HG02588 (cell line): ENCODE measurements around the gene FDX1.
"Not testable (repeated sequence)": the region's sequence is repeated elsewhere in the genome, so short reads cannot be mapped to it uniquely, and the experiment has no call there.

Experiments
- ATAC-seq: cut with Tn5 transposase; IDR thresholded peaks from one replicate; pipeline ENCODE4 v1.9.1; 2021; ENCODE audit warnings: mild to moderate bottlenecking, moderate library complexity; ENCODE audit not compliant: unreplicated experiment

The FDX1 gene

GRCh38 chr11:110429731-110430266 is at the start of gene FDX1:
Gene FDX1 (plus strand): TSS chr11:110429948. CDS start chr11:110430121, 173 bp downstream.
- peak; percentile 88 for ATAC-seq

DNA sequence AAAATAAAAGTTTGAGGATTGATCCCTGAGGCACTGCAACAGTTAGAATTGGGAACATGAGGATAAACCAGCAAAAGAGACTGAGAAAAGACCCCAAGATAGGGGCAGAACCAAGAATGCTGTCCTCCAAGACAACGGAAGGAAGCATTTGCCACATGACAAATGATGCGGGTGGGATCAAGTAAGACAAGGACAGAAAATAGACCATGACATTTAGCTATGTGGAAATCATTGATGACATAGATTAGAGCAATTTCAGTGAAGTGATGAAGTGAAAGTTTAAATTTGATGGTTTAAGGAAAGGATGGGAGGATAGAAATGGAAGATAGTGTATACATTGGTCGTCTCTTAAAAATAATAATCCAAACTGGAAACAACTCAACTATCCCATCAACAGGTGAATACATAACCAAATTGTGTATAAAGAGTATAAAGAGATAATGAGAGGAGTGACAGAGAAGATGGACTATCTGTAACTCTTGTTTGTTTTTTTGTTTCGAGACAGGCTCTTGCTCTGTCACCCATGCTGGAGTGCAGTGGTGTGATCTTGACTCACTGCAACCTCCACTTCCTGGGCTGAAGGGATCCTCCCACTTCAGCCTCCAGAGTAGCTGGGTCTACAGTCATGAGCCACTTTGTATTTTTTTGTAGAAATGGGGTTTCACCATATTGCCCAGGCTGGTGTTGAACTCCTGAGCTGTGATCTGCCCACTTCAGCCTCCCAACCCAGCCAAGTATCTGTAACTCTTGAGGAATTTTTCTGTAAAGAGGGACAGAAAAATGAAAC is 48.7 kb upstream of the FDX1 start:
- ATAC-seq = no peak

GRCh38 chr11:110388231-110388630 is 41.5 kb upstream of the FDX1 start:
- ATAC-seq = not testable (repeated sequence)

DNA sequence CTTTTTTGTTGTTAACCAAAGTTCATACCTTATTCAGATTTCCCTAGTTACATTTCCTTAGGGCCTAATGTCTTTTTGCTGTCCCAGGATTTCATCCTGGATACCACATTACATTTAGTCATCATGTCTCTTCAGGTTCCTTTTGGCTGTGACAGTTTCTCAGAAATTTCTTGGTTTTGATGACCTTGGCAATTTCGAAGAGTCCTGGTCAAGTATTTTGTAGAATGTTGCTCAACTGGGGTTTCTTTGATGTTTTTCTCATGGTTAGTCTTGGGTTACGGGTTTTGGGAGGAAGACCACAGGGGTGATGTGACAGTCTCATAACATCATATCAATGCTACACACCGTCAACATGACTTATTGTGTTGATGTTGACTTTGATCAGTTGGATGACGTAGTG is 39.8 kb upstream of the FDX1 start:
- no peak for ATAC-seq

DNA sequence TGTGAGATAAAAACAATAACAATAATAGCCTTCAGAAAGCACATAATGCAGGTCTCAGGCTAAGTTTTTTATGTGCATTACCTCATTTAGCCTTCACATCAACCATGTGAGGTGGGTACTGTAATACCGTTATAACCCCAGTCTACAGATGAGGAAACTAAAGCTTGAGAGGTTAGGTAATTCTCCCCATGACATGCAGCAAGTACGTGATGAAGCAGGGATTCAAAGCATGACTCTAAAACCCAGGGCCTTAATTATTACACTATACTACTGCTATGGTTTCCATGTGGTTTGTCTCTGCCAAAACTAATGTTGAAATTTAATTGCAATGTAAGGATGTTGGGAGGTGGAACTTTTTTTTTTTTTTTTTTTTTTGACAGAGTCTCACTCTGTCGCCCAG is 37.7 kb upstream of the FDX1 start:
- no peak for ATAC-seq

DNA sequence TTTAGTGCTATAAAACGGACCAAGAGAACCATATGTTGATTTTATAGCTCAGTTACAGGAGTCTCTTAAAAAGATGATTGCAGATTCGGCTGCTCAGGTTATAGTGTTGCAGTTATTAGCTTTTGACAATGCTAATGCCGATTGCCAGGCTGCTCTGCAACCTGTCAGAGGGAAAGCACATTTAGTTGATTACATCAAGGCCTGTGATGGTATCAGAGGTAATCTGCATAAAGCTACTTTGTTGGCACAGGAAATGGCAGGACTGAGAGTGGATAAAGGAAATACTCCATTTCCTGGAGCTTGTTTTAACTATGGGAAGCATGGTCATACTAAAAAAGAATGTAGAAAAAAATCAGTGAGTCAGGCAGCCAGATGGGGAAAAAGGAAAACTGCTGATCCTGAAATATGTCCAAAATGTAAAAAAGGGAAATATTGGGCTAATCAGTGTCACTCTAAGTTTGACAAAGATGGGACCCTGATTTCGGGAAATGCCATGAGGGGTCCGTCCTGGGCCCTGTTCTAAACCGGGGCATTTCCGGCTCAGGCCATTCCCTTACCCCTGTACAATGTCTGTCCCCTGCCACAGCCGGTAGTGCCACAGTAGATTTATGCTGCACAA is 32.0 kb upstream of the FDX1 start:
- not testable (repeated sequence) for ATAC-seq

DNA sequence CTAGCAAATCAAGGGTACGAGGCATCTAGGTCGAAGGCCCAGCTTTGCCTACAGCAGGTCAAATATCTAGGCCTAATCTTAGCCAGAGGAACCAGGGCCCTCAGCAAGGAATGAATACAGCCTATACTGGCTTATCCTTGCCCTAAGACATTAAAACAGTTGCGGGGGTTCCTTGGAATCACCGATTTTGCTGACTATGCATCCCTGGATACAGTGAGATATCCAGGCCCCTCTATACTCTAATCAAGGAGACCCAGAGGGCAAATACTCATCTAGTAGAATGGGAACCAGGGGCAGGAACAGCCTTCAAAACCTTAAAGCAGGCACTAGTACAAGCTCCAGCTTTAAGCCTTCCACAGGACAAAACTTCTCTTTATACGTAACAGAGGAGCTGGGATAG is 26.2 kb upstream of the FDX1 start:
- not testable (repeated sequence) for ATAC-seq

- not testable (repeated sequence) for ATAC-seq
Observed at GRCh38 chr11:110405636-110406035, 24.1 kb upstream of the FDX1 start.

- ATAC-seq = no peak
Observed at GRCh38 chr11:110407315-110407714, 22.4 kb upstream of the FDX1 start.

DNA sequence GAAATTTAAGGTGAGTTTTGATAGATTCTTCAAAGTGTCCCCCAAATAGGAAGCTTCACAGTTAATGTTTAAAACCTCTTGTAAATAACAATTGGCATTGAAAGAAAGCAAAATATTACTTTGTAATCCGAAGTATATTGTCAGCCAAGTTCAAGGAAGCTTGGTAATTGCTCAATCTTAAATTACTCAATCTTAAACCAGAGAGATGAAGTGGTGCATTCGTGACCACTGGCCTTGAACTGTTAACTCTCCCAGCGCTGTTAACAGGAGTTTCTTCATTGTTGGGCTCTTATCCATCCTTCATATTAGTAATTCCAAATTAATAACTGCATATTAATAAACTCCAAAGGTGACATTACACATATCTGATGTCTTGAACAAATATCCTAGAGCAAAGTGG is 20.6 kb upstream of the FDX1 start:
- ATAC-seq = no peak

DNA sequence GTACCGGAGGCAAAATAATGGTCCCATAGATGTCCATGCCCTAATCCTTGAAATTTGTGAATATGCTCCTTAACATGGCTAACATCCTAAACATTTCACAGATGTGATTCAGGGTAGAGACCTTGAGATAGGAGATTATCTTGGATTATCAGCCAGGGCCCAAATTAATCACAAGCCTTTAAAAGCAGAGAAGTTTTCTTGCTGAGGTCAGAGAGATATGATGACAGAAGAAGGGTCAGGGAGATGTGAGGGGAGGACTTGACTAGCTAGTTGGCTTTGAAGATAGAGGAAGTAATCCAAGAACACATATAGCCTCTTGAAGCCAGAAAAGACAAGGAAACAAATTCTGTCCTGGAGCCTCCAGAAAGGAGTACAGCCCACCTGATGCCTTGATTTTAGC is 19.1 kb upstream of the FDX1 start:
- ATAC-seq = no peak

DNA sequence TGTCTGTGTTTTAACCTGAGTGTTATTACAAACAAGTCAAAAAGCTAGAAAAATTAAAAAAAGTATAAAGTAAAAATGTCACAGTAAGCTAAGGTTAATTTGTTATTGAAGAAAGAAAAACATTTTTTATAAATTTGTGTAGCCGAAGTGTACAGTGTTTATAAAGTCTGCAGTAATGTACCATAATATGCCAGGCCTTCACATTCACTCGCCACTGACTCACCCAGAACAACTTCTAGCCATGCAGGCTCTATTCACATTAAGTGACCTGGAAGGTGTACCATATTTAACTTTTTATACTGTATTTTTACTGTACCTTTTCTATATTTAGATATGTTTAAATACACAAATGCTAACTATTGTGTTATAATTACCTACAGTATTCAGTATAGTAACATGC is 14.7 kb upstream of the FDX1 start:
- ATAC-seq = no peak

GRCh38 chr11:110421658-110422057 is 8.1 kb upstream of the FDX1 start:
- not testable (repeated sequence) for ATAC-seq

DNA sequence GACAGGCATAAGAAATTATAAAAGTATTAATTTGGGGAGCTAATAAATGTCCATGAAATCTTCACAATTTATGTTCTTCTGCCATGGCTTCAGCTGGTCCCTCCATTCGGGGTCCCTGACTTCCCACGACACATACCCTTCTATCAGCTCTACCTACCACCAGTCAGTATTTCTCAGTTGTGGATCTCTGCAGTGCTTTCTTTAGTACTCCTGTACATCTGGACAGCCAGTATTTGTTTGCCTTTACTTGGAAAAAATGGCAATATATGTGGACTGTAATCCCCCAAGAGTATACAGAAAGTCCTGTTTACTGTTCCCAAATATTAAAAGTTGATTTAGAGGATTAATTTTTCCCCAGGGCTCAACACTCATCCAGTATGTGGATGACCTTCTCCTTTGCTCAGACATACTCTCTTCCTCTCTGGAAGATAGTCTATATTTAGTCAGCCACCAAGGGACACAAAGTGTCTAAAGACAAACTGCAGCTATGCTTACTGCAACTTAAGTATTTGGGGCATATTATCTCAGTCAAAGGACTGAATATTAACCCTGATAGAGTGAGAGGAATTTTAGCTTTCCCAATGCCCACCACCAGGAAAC is 7.3 kb upstream of the FDX1 start:
- ATAC-seq = no peak

DNA sequence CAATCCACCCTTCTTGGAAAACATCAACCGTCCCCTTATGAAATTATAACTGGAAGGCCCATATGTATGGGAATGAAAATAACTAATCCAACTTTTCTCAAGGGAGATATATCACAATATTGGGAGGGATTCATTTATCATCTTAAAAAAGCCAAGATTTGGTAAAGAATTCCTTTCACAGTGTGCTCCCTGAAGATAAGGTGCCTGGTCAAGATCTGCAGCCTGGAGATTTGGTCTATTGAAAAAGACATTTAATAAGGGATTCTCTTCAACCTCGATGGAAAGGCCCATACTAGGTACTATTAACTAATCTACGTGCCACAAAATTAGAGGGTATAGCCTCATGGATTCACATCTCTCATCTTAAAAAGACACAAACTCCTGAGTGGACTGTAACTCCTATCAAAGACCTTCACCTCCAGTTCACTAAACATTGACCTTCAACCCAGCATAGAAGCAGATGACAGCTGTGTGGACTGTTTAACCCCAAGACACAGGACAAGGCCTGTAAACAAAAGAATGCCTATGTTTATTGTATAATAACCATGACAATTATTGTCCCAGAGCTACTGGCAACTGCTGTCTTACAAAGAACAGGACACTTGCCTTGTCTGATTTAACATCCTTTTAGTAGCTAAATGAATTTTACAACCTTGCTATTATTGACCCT is 4.8 kb upstream of the FDX1 start:
- no peak for ATAC-seq

DNA sequence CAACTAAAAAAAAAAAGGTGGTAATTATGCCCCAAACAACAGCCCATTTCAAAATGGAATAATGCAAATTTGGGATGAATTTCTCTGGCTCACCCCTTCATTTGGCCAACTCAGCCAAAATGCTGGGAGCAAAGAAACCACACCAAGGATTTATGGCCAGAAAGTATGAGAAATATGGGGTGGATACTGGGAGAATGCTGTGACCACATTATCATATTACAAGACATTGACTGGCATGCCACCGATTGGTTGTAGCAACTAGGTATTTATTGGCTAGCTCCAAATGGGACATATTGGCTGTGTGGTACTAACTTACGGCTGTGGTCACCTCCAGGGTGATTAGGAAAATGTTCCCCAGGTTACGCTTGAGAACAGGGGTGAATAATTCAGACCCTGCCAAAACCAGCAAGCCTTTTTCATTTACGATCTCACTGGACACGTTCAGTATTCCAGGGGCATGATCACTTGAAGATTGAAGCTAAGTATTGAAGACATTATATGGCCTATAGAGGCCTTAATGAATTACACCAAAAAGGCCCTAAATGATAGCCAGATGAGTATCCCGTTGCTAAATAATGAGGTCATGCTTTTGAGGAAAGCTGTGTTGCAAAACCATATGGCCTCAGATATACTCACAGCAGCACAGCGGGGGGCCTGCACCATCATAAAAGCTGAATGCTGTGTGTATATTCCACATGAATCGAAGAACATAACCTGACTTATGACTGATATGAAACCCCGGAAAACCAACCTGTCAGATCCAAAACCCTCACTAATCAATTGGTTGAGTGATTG is 3.8 kb upstream of the FDX1 start:
- no peak for ATAC-seq

- no peak for ATAC-seq
Observed at GRCh38 chr11:110428040-110428439, 1.7 kb upstream of the FDX1 start.

DNA sequence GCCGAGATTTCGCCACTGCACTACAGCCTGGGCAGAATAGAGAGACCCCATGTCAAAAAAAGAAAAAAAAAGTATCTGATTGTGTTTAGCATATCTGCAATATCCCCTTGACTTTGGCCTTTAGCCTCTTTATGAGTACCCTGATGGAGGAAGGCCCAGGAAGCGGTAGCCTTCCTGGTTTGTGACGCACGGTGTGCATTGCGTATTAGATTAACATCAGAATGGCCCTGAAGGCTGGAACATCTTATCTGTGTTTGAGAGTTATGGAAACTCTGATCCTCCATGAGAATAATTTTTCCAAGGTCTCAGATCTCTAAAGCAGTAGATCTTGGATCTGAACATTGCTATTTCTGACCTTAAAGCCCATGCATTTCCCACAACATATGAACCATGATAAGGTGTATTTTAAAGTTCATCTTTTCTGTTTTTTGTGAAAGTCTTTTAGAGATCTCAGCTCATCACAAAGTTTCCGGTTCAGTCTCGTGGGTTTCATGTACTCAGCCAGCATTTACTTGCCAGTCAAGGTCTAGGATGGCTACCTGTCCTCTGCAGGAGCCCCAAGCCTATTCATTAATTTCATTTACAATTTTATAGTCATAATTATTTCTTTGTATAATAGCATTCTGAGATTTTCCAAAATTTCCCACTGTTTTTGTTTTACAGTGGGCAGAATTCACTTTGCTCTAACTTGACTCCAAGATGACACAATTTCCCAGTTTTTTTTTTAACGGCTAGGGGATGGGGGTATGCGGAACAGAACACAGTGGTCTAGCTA is 605 bp upstream of the FDX1 start:
- no peak for ATAC-seq

GRCh38 chr11:110430267-110431050 is 711 bp downstream of the FDX1 start:
- peak; percentile 37 for ATAC-seq
